Measurements from ENCODE around the gene CYP4B1. TPM values are rescaled to one million over a fixed set of nuclear protein-coding genes. Genes with fewer than 3 reads are reported as not detected.
"Not testable (repeated sequence)": the region's sequence is repeated elsewhere in the genome, so short reads cannot be mapped to it uniquely, and the experiment has no call there.

CYP4B1 gene
- total RNA-seq (2022) (0.92 and 1.2 TPM in 2 replicates), Bru-seq, nascent RNA (percentile 17 among the genes with signal in this experiment), BruChase-seq, experiment 1, labeled RNA remaining after a 6-hour chase (percentile 15 among the genes with signal in this experiment), BruChase-seq, experiment 2, labeled RNA remaining after a 2-hour chase (percentile 21 among the genes with signal in this experiment)
- long read RNA-seq, partial matches to known transcripts = 0 of 1 reads
- long read RNA-seq, other reads (novel, unspliced or antisense) = 1 of 1 reads

DNA sequence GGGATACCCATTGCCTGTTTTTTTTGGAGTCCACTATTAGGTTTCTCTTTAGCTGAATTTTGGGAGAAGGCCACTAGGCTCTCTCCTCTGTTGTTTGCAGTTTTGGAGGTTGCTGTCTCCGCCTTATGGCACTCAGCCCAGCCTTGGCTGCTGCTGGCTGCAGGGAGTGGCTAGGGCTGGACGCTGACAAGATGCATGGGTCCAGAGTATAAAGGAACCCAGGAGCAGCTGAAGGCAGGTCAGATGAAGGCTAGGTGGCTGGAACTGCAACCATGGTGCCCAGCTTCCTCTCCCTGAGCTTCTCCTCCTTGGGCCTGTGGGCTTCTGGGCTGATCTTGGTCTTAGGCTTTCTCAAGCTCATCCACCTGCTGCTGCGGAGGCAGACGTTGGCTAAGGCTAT lies at the start of gene CYP4B1:
TSS of gene CYP4B1 (plus strand) at position 237 of the 400 bp plus-strand sequence. CDS start at position 273, 36 bp downstream.
- Mint-ChIP-seq H3K9me3 (ENCODE audit: low read depth, unreplicated experiment) (peaks cover 3% of the 10 kb centered on the region), H3K36me3 (ENCODE audit: insufficient read depth, unreplicated experiment) (no peaks in the 10 kb centered on the region), H3K27me3 (ENCODE audit: unreplicated experiment) (peaks cover 14% of the 10 kb centered on the region), H3K4me3 (ENCODE audit: low read depth, unreplicated experiment) (no peak within 1 kb of the TSS), H3K4me1 (ENCODE audit: low read depth, unreplicated experiment) (no peaks in the 10 kb centered on the region), H3K27ac (ENCODE audit: unreplicated experiment) (no peak within 1 kb of the TSS)
- no peak for DNase-seq
- no TSS peak for BruUV-seq (replicated peaks)
- intact Hi-C loops (cut with micrococcal nuclease; ENCODE audit: unreplicated experiment) = no loop called here
- CTCF ChIA-PET = no interaction called here
- TF ChIP-seq, protein P1, sequence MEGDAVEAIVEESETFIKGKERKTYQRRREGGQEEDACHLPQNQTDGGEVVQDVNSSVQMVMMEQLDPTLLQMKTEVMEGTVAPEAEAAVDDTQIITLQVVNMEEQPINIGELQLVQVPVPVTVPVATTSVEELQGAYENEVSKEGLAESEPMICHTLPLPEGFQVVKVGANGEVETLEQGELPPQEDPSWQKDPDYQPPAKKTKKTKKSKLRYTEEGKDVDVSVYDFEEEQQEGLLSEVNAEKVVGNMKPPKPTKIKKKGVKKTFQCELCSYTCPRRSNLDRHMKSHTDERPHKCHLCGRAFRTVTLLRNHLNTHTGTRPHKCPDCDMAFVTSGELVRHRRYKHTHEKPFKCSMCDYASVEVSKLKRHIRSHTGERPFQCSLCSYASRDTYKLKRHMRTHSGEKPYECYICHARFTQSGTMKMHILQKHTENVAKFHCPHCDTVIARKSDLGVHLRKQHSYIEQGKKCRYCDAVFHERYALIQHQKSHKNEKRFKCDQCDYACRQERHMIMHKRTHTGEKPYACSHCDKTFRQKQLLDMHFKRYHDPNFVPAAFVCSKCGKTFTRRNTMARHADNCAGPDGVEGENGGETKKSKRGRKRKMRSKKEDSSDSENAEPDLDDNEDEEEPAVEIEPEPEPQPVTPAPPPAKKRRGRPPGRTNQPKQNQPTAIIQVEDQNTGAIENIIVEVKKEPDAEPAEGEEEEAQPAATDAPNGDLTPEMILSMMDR (IDR thresholded peaks at IDR 0.05; ENCODE audit: unreplicated experiment) = no peak

DNA sequence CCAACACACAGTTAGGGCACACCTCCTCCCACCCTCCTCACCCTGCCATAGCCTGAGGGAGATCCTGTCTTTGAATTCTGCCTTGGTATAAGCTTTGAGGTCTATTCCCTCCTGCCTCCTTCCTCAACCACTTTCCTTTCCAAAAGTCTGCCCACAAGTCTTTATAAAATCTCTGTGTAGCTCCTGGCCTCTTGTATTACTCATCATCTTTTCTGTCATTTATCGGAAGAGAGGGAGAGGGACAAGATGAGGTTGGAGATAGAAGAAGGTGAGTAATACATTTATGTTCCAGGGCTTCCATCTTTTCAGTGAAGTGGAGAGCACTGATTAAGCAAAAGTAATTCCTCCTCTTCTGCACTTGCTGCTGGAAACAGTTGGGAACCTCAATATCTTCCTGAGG lies 49.4 kb upstream of the CYP4B1 start:
- TF ChIP-seq, protein P1 (IDR thresholded peaks at IDR 0.05; ENCODE audit: unreplicated experiment) = no peak
- CTCF ChIA-PET = no interaction called here
- Mint-ChIP-seq H3K27me3 (ENCODE audit: unreplicated experiment) (peaks cover 3% of the 10 kb centered on the region), H3K36me3 (ENCODE audit: insufficient read depth, unreplicated experiment) (peaks cover 2% of the 10 kb centered on the region), H3K4me1 (ENCODE audit: low read depth, unreplicated experiment) (peaks cover 48% of the 10 kb centered on the region), H3K27ac (ENCODE audit: unreplicated experiment) (no peak overlapping the region), H3K9me3 (ENCODE audit: low read depth, unreplicated experiment) (no peaks in the 10 kb centered on the region), H3K4me3 (ENCODE audit: low read depth, unreplicated experiment) (no peak overlapping the region)
- DNase-seq = no peak
- BruUV-seq (replicated peaks) = no TSS peak
- intact Hi-C loops (cut with micrococcal nuclease; ENCODE audit: unreplicated experiment) = loop anchor here (5.0 to 10.0 kb wide), 2 partner anchors 123 to 425 kb away; no protein-coding TSS in a partner anchor

DNA sequence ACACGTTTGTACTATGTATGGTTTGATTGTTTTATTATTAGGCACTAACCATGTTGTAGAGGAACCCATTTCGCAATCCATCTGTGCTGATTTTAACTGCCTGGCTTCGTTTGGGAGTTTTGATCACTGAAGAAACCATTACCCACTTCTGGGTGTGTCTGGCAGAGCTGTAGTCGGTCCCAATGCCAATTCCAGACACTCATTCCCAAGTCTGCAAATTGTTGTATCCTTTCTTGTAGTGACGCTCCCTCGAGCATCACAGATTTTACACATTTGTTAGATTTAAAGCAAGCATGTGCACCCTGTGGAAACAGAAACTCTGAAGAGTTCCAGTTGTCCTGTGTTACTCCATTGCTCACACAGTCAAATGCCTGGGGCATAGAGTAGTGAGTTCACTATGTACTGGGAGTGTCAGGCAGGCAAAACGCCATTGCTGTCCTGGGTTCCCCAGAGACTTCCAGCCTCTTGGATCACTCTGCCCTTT lies 48.9 kb upstream of the CYP4B1 start:
- peaks cover 54% of the 10 kb centered on the region for H3K4me1 Mint-ChIP-seq (ENCODE audit: low read depth, unreplicated experiment)
- no peak overlapping the region for H3K27ac Mint-ChIP-seq (ENCODE audit: unreplicated experiment)
- no peaks in the 10 kb centered on the region for H3K27me3 Mint-ChIP-seq (ENCODE audit: unreplicated experiment)
- TF ChIP-seq, protein P1 (IDR thresholded peaks at IDR 0.05; ENCODE audit: unreplicated experiment) = no peak
- intact Hi-C loops (cut with micrococcal nuclease; ENCODE audit: unreplicated experiment) = loop anchor here (5.0 to 10.0 kb wide), 2 partner anchors 122 to 425 kb away; no protein-coding TSS in a partner anchor
- H3K4me3 Mint-ChIP-seq (ENCODE audit: low read depth, unreplicated experiment) = no peak overlapping the region
- no TSS peak for BruUV-seq (replicated peaks)
- H3K36me3 Mint-ChIP-seq (ENCODE audit: insufficient read depth, unreplicated experiment) = peaks cover 8% of the 10 kb centered on the region
- H3K9me3 Mint-ChIP-seq (ENCODE audit: low read depth, unreplicated experiment) = no peaks in the 10 kb centered on the region
- CTCF ChIA-PET = no interaction called here
- no peak for DNase-seq

DNA sequence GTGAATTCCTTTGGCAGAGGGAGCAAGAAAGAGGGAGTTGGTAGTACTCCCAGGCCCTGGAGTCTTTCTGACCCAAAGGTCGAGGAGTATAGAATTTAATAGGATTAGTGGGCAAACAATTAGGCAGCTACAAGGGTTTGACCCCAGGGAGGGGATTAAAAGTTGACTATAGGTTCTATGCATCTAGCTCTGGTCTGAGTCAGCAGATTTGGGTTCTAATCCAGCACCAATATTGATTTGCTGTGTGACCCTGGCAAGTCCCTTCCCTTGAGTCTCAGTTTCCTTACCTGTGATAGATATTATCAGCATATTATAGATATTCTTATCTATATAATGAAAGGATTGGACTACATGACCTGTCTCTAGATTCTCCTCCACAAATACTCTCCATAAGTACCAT lies 44.9 kb upstream of the CYP4B1 start:
- TF ChIP-seq, protein P1 (IDR thresholded peaks at IDR 0.05; ENCODE audit: unreplicated experiment) = no peak
- peak overlapping the region; percentile 93 for H3K27ac Mint-ChIP-seq (ENCODE audit: unreplicated experiment)
- BruUV-seq (replicated peaks) = no TSS peak
- H3K9me3 Mint-ChIP-seq (ENCODE audit: low read depth, unreplicated experiment) = no peaks in the 10 kb centered on the region
- no peaks in the 10 kb centered on the region for H3K27me3 Mint-ChIP-seq (ENCODE audit: unreplicated experiment)
- peaks cover 85% of the 10 kb centered on the region for H3K4me1 Mint-ChIP-seq (ENCODE audit: low read depth, unreplicated experiment)
- CTCF ChIA-PET = no interaction called here
- no peak overlapping the region for H3K4me3 Mint-ChIP-seq (ENCODE audit: low read depth, unreplicated experiment)
- DNase-seq = no peak
- peaks cover 33% of the 10 kb centered on the region for H3K36me3 Mint-ChIP-seq (ENCODE audit: insufficient read depth, unreplicated experiment)
- intact Hi-C loops (cut with micrococcal nuclease; ENCODE audit: unreplicated experiment) = loop anchor here (2.0 kb wide), 1 partner anchor 35 kb away; no protein-coding TSS in a partner anchor

DNA sequence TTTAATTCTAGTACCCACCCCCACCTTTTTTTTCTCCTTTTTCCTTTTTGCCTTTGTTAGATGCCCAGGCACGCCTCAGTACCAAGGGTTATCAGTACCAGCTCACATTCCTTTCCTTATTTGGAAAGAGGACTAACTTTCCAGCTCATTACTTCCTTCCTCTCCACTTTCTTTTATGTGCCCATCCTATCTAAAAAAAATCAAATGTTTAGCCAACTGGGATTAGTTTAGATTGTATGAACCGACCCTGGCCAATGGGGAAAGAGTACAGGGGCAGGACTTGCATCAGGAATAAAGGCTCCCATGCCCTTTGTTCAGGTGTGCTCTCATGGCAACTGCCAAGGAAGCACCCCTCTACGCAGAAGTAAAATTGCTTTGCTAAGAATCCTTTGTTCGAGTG lies 44.1 kb upstream of the CYP4B1 start:
- peaks cover 85% of the 10 kb centered on the region for H3K4me1 Mint-ChIP-seq (ENCODE audit: low read depth, unreplicated experiment)
- BruUV-seq (replicated peaks); CTCF ChIA-PET: not testable (repeated sequence)

More for the DNA sequence above, 44.1 kb upstream of the CYP4B1 start:
- Mint-ChIP-seq H3K27ac (ENCODE audit: unreplicated experiment) (peak overlapping the region; percentile 93), H3K36me3 (ENCODE audit: insufficient read depth, unreplicated experiment) (peaks cover 33% of the 10 kb centered on the region), H3K4me3 (ENCODE audit: low read depth, unreplicated experiment) (peak overlapping the region; percentile 41)
- not testable (repeated sequence) for H3K27me3 Mint-ChIP-seq (ENCODE audit: unreplicated experiment); H3K9me3 Mint-ChIP-seq (ENCODE audit: low read depth, unreplicated experiment)
- peak; percentile 39 for DNase-seq
- intact Hi-C loops (cut with micrococcal nuclease; ENCODE audit: unreplicated experiment) = loop anchor here (2.0 kb wide), 1 partner anchor 34 kb away; no protein-coding TSS in a partner anchor

All from Calu3 (cell line).